Measurements from ENCODE around the gene PLEKHA8. TPM values are rescaled to one million over a fixed set of nuclear protein-coding genes. Genes with fewer than 3 reads are reported as not detected.

The PLEKHA8 gene
- total and polyA plus RNA-seq, 4 donors, result 2.7 to 16.7 (median 6.5) TPM

DNA sequence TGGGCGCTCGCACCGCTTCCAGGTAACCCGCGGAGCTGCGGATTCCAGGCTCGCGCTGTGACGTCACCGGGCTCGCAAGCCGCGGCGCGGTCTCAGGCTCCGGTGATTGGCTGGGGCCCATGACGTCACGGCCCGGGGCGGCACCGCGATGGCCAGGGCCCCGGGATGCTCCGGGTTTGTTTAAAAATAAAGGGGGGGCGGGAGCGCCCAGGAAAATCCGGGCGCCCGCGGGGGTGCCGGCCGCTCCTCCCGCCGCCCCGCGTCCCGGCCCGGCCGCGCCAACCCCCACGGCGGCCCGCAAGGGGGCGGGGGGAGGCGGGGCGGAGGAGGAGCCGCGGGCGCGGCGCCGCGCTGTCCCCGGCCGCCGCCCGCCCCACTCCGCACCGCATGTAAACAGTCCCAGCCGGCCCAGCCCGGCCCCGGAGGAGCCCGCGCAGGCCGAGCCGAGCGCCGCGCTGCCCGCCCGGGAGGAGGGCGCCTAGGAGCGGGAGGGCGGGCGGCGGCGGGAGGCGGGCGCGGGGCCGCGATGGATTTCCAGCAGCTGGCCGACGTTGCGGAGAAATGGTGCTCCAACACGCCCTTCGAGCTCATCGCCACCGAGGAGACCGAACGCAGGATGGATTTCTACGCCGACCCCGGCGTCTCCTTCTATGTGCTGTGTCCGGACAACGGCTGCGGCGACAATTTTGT, 106.5 kb downstream of the PLEKHA8 start, which contains the start of gene MTURN:
Gene MTURN, plus strand, starts transcription at position 376 of the 690 bp plus-strand sequence. Its CDS starts 151 bp downstream, at position 527.
- Histone ChIP-seq H3K27ac (ENCODE audit: low read depth in 1 of 2, low read length in 1 of 2) (peak within 1 kb of the TSS; percentile 70 to 96), H3K9ac (ENCODE audit: insufficient read depth in 1 of 2, low read length in 2 of 2) (peak within 1 kb of the TSS; percentile 43 to 66), H3K9me3 (ENCODE audit: control insufficient read depth in 4 of 4, insufficient read depth in 3 of 4, low read length in 3 of 4) (no peaks in the 10 kb centered on the region), H3K4me1 (ENCODE audit: control insufficient read depth in 5 of 5, insufficient read depth in 5 of 5, low read length in 5 of 5) (peaks cover 0 to 12% (median 2%) of the 10 kb centered on the region in 5 donors), H3K4me3 (peak within 1 kb of the TSS; percentile 86), H3K27me3 (ENCODE audit: control insufficient read depth in 3 of 3, insufficient read depth in 3 of 3, low read length in 2 of 3) (no peaks in the 10 kb centered on the region), H3K36me3 (ENCODE audit: control insufficient read depth in 4 of 4, insufficient read depth in 4 of 4, low read length in 4 of 4) (no peaks in the 10 kb centered on the region)
- ATAC-seq (ENCODE audit: insufficient read depth, low FRiP score) (peak; percentile 80), DNase-seq (peak; percentile 89 to 92 (median 91))
- TF ChIP-seq CTCF (IDR thresholded peaks at IDR 0.05; ENCODE audit: control extremely low read depth, extremely low read depth), result no peak
- 0 to 1% methylated on average over 65 to 99 of the region's 99 CpGs for WGBS, 2 donors

GRCh38 chr7:30135301-30136116, 107.3 kb downstream of the PLEKHA8 start:
- peaks cover 0 to 12% (median 4%) of the 10 kb centered on the region in 5 donors for H3K4me1 ChIP-seq (ENCODE audit: control insufficient read depth in 5 of 5, insufficient read depth in 5 of 5, low read length in 5 of 5)
- no peaks in the 10 kb centered on the region for H3K9me3 ChIP-seq (ENCODE audit: control insufficient read depth in 4 of 4, insufficient read depth in 3 of 4, low read length in 3 of 4)
- H3K36me3 ChIP-seq (ENCODE audit: control insufficient read depth in 4 of 4, insufficient read depth in 4 of 4, low read length in 4 of 4), result no peaks in the 10 kb centered on the region
- DNase-seq (peak; percentile 76 to 87 (median 81)), ATAC-seq (ENCODE audit: insufficient read depth, low FRiP score) (peak; percentile 49)
- H3K27ac ChIP-seq (ENCODE audit: low read depth in 1 of 2, low read length in 1 of 2), result peak overlapping the region; percentile 70 to 96
- 0% methylated on average over 75 to 93 of the region's 93 CpGs for WGBS, 2 donors
- H3K27me3 ChIP-seq (ENCODE audit: control insufficient read depth in 3 of 3, insufficient read depth in 3 of 3, low read length in 2 of 3), result no peaks in the 10 kb centered on the region
- TF ChIP-seq CTCF (IDR thresholded peaks at IDR 0.05; ENCODE audit: control extremely low read depth, extremely low read depth), result no peak
- peak overlapping the region; percentile 43 to 64 for H3K9ac ChIP-seq (ENCODE audit: insufficient read depth in 1 of 2, low read length in 2 of 2)
- H3K4me3 ChIP-seq, result peak overlapping the region; percentile 86

GRCh38 chr7:30136117-30136731, 108.0 kb downstream of the PLEKHA8 start:
- H3K36me3 ChIP-seq (ENCODE audit: control insufficient read depth in 4 of 4, insufficient read depth in 4 of 4, low read length in 4 of 4), result peaks cover 0 to under 1% (median 0%) of the 10 kb centered on the region in 4 donors
- peaks cover 0 to 16% (median 4%) of the 10 kb centered on the region in 5 donors for H3K4me1 ChIP-seq (ENCODE audit: control insufficient read depth in 5 of 5, insufficient read depth in 5 of 5, low read length in 5 of 5)
- 8 to 19% methylated on average over 36 of the region's 36 CpGs for WGBS, 2 donors
- peak overlapping the region; percentile 86 for H3K4me3 ChIP-seq
- peak in 1 of 3 donors; percentile 46 for DNase-seq
- no peak for TF ChIP-seq CTCF (IDR thresholded peaks at IDR 0.05; ENCODE audit: control extremely low read depth, extremely low read depth)
- H3K27ac ChIP-seq (ENCODE audit: low read depth in 1 of 2, low read length in 1 of 2), result peak overlapping the region in 1 of 2 donors; percentile 96
- H3K27me3 ChIP-seq (ENCODE audit: control insufficient read depth in 3 of 3, insufficient read depth in 3 of 3, low read length in 2 of 3), result no peaks in the 10 kb centered on the region
- H3K9ac ChIP-seq (ENCODE audit: insufficient read depth in 1 of 2, low read length in 2 of 2), result peak overlapping the region; percentile 43 to 71
- H3K9me3 ChIP-seq (ENCODE audit: control insufficient read depth in 4 of 4, insufficient read depth in 3 of 4, low read length in 3 of 4), result no peaks in the 10 kb centered on the region
- ATAC-seq (ENCODE audit: insufficient read depth, low FRiP score), result no peak
